Skeletal muscle cell (primary cell): ENCODE measurements around the gene NDUFAF4.
"Not testable (repeated sequence)": the region's sequence is repeated elsewhere in the genome, so short reads cannot be mapped to it uniquely, and the experiment has no call there.

Experiments used
- DNase-seq: peaks from one replicate; pipeline ENCODE4 v3.0.0-alpha.2; 2010; ENCODE audit warnings: low read depth
- H3K4me3 ChIP-seq: 2 replicates; pipeline ENCODE4 v1.5.1; 2011; ENCODE audit warnings: low read depth, mild to moderate bottlenecking, control low read depth, low read length, moderate library complexity

The NDUFAF4 gene

GRCh38 chr6:96907498-96907897 is 9.8 kb upstream of the NDUFAF4 start:
- no peak overlapping the region for H3K4me3 ChIP-seq
- peak; percentile 11 for DNase-seq

GRCh38 chr6:96900873-96901272 is 3.2 kb upstream of the NDUFAF4 start:
- no peak overlapping the region for H3K4me3 ChIP-seq
- DNase-seq = no peak

- H3K4me3 ChIP-seq = no peak overlapping the region
- no peak for DNase-seq
Measured at GRCh38 chr6:96899451-96899998, 1.8 kb upstream of the NDUFAF4 start.

DNA sequence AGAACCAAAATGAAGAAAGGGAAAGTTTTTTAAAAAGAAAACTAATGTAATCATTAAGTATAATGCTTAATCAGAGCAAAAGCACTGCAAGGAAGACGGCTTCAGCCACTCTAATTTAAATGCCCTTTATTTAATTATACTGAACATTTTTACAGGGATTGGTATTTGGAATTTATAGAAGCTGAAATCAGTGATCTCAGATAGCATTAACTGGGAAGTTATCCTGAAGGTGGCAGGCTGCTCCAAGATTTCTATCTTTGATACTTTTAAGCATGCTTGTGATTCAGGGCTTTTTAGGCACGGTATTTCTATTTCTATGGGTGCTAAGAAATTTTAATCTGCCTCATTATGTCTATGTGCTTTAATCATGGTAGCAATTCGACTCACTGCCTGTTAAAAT is 1.3 kb upstream of the NDUFAF4 start:
- DNase-seq = peak; percentile 15
- no peak overlapping the region for H3K4me3 ChIP-seq

GRCh38 chr6:96898241-96898851 is 655 bp upstream of the NDUFAF4 start:
- DNase-seq = no peak
- H3K4me3 ChIP-seq = peak overlapping the region; percentile 80

- no peak for DNase-seq
- H3K4me3 ChIP-seq = no peak overlapping the region
Measured at GRCh38 chr6:96889146-96889545, 8.5 kb downstream of the NDUFAF4 start.

GRCh38 chr6:96888745-96889144 is 8.9 kb downstream of the NDUFAF4 start:
- H3K4me3 ChIP-seq = no peak overlapping the region
- DNase-seq = no peak

DNA sequence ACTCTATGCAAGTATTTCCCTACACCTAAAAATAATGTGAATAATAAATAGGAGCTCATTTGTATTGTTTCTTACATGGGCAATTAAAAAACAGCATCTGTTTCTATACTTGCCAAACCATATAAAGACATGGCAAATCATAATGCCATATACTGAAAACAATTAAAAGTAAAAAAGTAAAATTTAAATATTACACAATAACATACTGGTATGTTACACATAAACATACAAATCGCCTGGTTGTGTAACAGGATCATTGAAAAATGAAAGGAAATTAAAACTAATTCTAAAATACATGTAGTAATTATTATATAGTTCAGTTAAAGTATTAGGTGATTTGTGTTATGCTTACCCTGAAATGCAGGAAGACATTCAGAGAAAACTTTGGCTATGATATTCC is 11.2 kb downstream of the NDUFAF4 start:
- DNase-seq = no peak
- H3K4me3 ChIP-seq = no peak overlapping the region

GRCh38 chr6:96885187-96885631 is 12.5 kb downstream of the NDUFAF4 start:
- not testable (repeated sequence) for DNase-seq, H3K4me3 ChIP-seq

GRCh38 chr6:96878143-96878542 is 19.5 kb downstream of the NDUFAF4 start:
- no peak overlapping the region for H3K4me3 ChIP-seq
- DNase-seq = peak; percentile 10

- no peak overlapping the region for H3K4me3 ChIP-seq
- no peak for DNase-seq
Measured at GRCh38 chr6:96876886-96877545, 20.7 kb downstream of the NDUFAF4 start.

DNA sequence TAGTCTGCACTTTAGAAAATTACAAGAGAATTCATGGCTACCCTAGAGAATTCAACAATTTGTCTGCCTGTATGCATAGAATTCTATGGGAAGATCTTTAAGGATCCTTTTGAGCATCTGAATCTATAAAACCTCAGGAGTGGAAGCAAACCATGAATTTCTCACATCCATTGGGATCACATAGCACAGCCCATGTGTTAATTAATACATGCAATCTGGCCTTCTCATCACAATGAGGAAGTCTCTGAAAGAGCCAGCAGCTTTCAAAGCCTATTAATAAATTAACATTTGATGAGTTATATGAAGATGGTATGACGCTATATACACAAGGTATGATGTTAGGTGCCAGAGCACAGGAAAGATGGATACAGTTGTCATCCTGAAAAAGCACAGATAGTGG is 24.7 kb downstream of the NDUFAF4 start:
- H3K4me3 ChIP-seq = no peak overlapping the region
- no peak for DNase-seq

DNA sequence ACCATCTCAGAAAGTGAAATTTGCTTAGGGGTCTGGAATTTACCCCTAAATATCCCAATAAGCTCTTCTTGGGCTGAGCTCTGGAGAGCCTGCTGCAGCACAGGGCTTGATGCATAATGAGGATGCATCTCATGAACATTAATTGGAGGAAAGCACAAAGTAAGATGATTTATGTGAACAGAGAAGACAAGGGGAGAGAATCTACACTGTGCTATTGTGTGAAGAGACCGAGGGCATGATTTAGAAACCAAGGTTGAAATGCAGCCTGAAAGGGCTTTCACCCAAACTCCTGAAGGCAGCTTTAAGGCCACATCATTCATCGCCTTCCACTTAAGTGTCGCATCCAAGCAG is 32.7 kb downstream of the NDUFAF4 start:
- no peak for DNase-seq
- H3K4me3 ChIP-seq = no peak overlapping the region

DNA sequence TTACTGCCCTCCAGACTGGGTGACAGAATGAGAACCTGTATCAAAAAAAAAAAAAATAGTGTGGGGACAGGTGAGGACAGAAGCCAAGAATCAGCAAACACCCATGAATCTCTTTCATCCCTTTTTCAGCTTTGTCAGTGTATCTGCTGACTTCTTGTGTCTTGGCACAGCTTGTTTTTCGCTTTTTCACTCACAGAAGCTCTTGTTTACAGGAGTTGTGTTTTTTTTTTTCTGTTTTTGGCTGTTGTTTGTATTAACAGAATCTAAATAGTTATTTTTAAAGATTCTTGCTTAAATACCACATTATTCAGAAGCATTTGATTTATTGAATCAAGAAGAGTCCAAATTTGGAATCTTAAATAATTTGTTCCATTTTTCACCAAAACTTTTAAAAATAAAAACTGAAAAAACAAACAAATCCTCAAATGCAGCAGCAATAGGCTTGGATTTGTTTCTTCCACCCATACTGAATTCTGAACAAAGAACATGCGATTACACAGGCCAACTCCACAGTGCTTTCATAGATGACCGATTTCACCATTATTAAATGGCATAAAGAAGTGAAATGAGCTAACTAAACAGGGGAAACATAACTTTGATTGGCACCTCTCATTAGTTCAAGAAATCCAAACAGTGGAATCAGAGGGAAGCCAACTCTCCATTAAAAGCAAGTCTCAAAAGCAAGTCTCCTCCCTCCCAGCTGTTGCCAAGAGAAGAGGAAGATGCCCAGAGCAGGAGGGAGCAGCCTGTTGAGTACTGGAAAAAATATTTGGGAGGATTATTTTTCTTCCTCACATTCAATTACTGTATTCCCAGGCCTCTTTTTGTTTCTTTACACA is 33.3 kb downstream of the NDUFAF4 start:
- H3K4me3 ChIP-seq = no peak overlapping the region

DNA sequence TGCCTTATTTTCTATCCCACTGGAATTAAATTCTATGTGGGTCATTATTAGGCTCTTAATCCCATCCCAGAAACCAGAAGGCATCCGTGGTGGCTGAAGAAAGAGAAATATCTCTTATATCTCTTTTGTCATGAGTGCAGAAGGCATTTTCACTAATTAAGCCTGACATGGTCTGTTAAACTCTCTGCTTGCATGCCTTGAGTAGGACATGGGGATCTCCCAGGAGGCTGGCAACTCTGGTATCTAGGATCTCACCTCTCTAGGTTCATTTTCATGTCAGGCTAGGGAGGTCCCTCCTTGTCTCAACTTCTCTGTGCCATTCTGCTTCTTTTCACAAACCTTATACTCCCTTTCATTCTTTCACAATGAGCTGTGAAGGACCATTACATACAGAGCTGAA is 35.1 kb downstream of the NDUFAF4 start:
- no peak overlapping the region for H3K4me3 ChIP-seq
- DNase-seq = no peak

More for the DNA sequence above, 33.3 kb downstream of the NDUFAF4 start:
- DNase-seq = no peak

GRCh38 chr6:96861588-96861987 is 36.1 kb downstream of the NDUFAF4 start:
- DNase-seq = no peak
- no peak overlapping the region for H3K4me3 ChIP-seq

- DNase-seq = no peak
- no peak overlapping the region for H3K4me3 ChIP-seq
Measured at GRCh38 chr6:96856856-96857255, 40.8 kb downstream of the NDUFAF4 start.

GRCh38 chr6:96853083-96853482 is 44.6 kb downstream of the NDUFAF4 start:
- no peak for DNase-seq
- H3K4me3 ChIP-seq = no peak overlapping the region

GRCh38 chr6:96852605-96853004 is 45.1 kb downstream of the NDUFAF4 start:
- no peak overlapping the region for H3K4me3 ChIP-seq
- no peak for DNase-seq

- no peak for DNase-seq
- no peak overlapping the region for H3K4me3 ChIP-seq
Measured at GRCh38 chr6:96851858-96852257, 45.8 kb downstream of the NDUFAF4 start.
